MM.1S (cell line): ENCODE results near the gene ZNF888.
A peak's percentile ranks its signal among the peaks of the same experiment; 100 is the strongest.

Experiments used
- DNase-seq: peaks from one replicate; pipeline ENCODE4 v3.0.0-alpha.2; 2015
- H2AFZ ChIP-seq: fragments of 300-600 bp; sonication (generic); 2 replicates; pipeline ENCODE4 v1.6.0; 2016; ENCODE audit warnings: antibody characterized with exemption, low read length
- H3F3A ChIP-seq: fragments of 300-600 bp; sonication (generic); 2 replicates; pipeline ENCODE4 v1.6.1; 2016; ENCODE audit warnings: mild to moderate bottlenecking, antibody characterized with exemption, low read length, moderate library complexity, mixed read lengths; ENCODE audit not compliant: insufficient read depth
- H3K27ac ChIP-seq: fragments of 300-600 bp; sonication (generic); 2 replicates; pipeline ENCODE4 v1.5.1; 2016; ENCODE audit warnings: mild to moderate bottlenecking, low read length
- H3K27me3 ChIP-seq: fragments of 300-600 bp; sonication (generic); replicated peaks from 2 replicates; pipeline ENCODE4 v1.6.0; 2016; ENCODE audit warnings: low read length; ENCODE audit not compliant: insufficient read depth
- H3K36me3 ChIP-seq: fragments of 300-600 bp; sonication (generic); replicated peaks from 2 replicates; pipeline ENCODE4 v1.6.1; 2016; ENCODE audit warnings: mild to moderate bottlenecking, low read length, mixed read lengths; ENCODE audit not compliant: insufficient read depth
- H3K4me1 ChIP-seq: fragments of 300-600 bp; sonication (generic); 2 replicates; pipeline ENCODE4 v1.6.1; 2016; ENCODE audit warnings: low read length, mixed read lengths
- H3K4me2 ChIP-seq: fragments of 300-600 bp; sonication (generic); 2 replicates; pipeline ENCODE4 v1.6.0; 2016; ENCODE audit warnings: low read depth, low read length
- H3K4me3 ChIP-seq: fragments of 300-600 bp; sonication (generic); 2 replicates; pipeline ENCODE4 v1.5.1; 2016; ENCODE audit warnings: low read length, mixed read lengths
- H3K79me2 ChIP-seq: fragments of 300-600 bp; sonication (generic); 2 replicates; pipeline ENCODE4 v1.6.1; 2016; ENCODE audit warnings: mixed run types, low read length, mixed read lengths
- H3K9ac ChIP-seq: fragments of 300-600 bp; sonication (generic); 2 replicates; pipeline ENCODE4 v1.6.1; 2016; ENCODE audit warnings: low read length, mixed read lengths
- H3K9me2 ChIP-seq: fragments of 300-600 bp; sonication (generic); replicated peaks from 2 replicates; pipeline ENCODE4 v1.6.1; 2016; ENCODE audit warnings: mild to moderate bottlenecking, low read length, mixed read lengths; ENCODE audit not compliant: insufficient read depth
- H3K9me3 ChIP-seq: fragments of 300-600 bp; sonication (generic); replicated peaks from 2 replicates; pipeline ENCODE4 v1.6.1; 2016; ENCODE audit warnings: mild to moderate bottlenecking, low read length, mixed read lengths; ENCODE audit not compliant: insufficient read depth
- H4K20me1 ChIP-seq: fragments of 300-600 bp; sonication (generic); 2 replicates; pipeline ENCODE4 v1.6.1; 2016; ENCODE audit warnings: mild to moderate bottlenecking, low read length, moderate library complexity, mixed read lengths; ENCODE audit not compliant: insufficient read depth
- CTCF ChIP-seq: fragments of 300-600 bp; sonication (generic); IDR thresholded peaks from 2 replicates; pipeline ENCODE4 v1.5.1; 2016; ENCODE audit warnings: antibody characterized with exemption, low read length, mixed read lengths
- EZH2 ChIP-seq: fragments of 300-600 bp; sonication (generic); optimal IDR thresholded peaks from 2 replicates; pipeline ENCODE3; 2017; ENCODE audit warnings: low read depth, mild to moderate bottlenecking, antibody characterized with exemption, low read length, mixed read lengths
- EZH2phosphoT487 ChIP-seq: fragments of 300-600 bp; sonication (generic); IDR thresholded peaks from 2 replicates; pipeline ENCODE4 v1.6.1; 2018; ENCODE audit warnings: antibody characterized with exemption, low read length

Gene ZNF888

GRCh38 chr19:52898101-52898500 lies 25.1 kb downstream of the ZNF888 start:
- Histone ChIP-seq H3K27ac (no peak overlapping the region), H2AFZ (no peak overlapping the region), H3K9me3 (no peaks in the 10 kb centered on the region), H3K4me3 (no peak overlapping the region), H3K36me3 (no peaks in the 10 kb centered on the region), H4K20me1 (no peaks in the 10 kb centered on the region), H3K9ac (no peak overlapping the region), H3K27me3 (no peaks in the 10 kb centered on the region), H3K4me2 (no peak overlapping the region), H3K9me2 (no peaks in the 10 kb centered on the region), H3F3A (no peaks in the 10 kb centered on the region), H3K79me2 (no peaks in the 10 kb centered on the region), H3K4me1 (no peaks in the 10 kb centered on the region)
- no peak for DNase-seq
- no peak for TF ChIP-seq EZH2
- TF ChIP-seq EZH2phosphoT487: no peak
- no peak for TF ChIP-seq CTCF

- Histone ChIP-seq H3F3A (no peaks in the 10 kb centered on the region), H3K9ac (no peak within 1 kb of the TSS), H3K27me3 (no peaks in the 10 kb centered on the region), H3K4me3 (no peak within 1 kb of the TSS; the same call in 1 of the 2 replicates), H3K9me3 (no peaks in the 10 kb centered on the region), H2AFZ (no peak within 1 kb of the TSS), H3K4me2 (no peak within 1 kb of the TSS), H3K27ac (no peak within 1 kb of the TSS), H3K36me3 (no peaks in the 10 kb centered on the region), H3K4me1 (no peaks in the 10 kb centered on the region), H3K9me2 (no peaks in the 10 kb centered on the region), H4K20me1 (no peaks in the 10 kb centered on the region), H3K79me2 (no peaks in the 10 kb centered on the region)
- TF ChIP-seq CTCF (no peak), EZH2 (no peak), EZH2phosphoT487 (no peak)
- peak; percentile 7 for DNase-seq
Measured at GRCh38 chr19:52897138-52897935, 25.9 kb downstream of the ZNF888 start, which contains the start of gene ZNF320. ZNF320 (minus strand) TSS chr19:52897635; CDS start chr19:52890255, 7,380 bp downstream.

GRCh38 chr19:52896431-52897137 lies 26.6 kb downstream of the ZNF888 start:
- Histone ChIP-seq H3F3A (no peaks in the 10 kb centered on the region), H3K9me2 (no peaks in the 10 kb centered on the region), H3K9ac (no peak overlapping the region), H3K79me2 (no peaks in the 10 kb centered on the region), H3K4me2 (no peak overlapping the region), H3K27me3 (no peaks in the 10 kb centered on the region), H3K4me1 (no peaks in the 10 kb centered on the region), H3K36me3 (no peaks in the 10 kb centered on the region), H3K9me3 (no peaks in the 10 kb centered on the region), H3K4me3 (no peak overlapping the region; the same call in 1 of the 2 replicates), H2AFZ (no peak overlapping the region), H3K27ac (no peak overlapping the region), H4K20me1 (no peaks in the 10 kb centered on the region)
- no peak for DNase-seq
- TF ChIP-seq CTCF (no peak), EZH2phosphoT487 (no peak), EZH2 (no peak)
